ENCODE data around the gene ITGB5.
A peak's percentile ranks its signal among the peaks of the same experiment; 100 is the strongest.

ITGB5 gene

GRCh38 chr3:124747111-124747981 lies 139.8 kb downstream of the ITGB5 start:
- no peak for DNase-seq (ENCODE audit: low read depth)

GRCh38 chr3:124745756-124746155 lies 141.4 kb downstream of the ITGB5 start:
- no peak for DNase-seq (ENCODE audit: low read depth)

- no peak for DNase-seq (ENCODE audit: low read depth)
Observed at GRCh38 chr3:124741027-124741426, 146.1 kb downstream of the ITGB5 start.

- no peak for DNase-seq (ENCODE audit: low read depth)
Observed at GRCh38 chr3:124731760-124732159, 155.4 kb downstream of the ITGB5 start.

GRCh38 chr3:124730941-124731297 lies 156.2 kb downstream of the ITGB5 start:
- DNase-seq (ENCODE audit: low read depth), result no peak

- DNase-seq (ENCODE audit: low read depth), result peak; percentile 44
Observed at GRCh38 chr3:124730129-124730940, 156.8 kb downstream of the ITGB5 start, which contains the start of gene UMPS. Gene UMPS (plus strand): TSS chr3:124730452. CDS start chr3:124730472, 20 bp downstream.

- DNase-seq (ENCODE audit: low read depth), result no peak
Observed at GRCh38 chr3:124722589-124722988, 164.6 kb downstream of the ITGB5 start.

GRCh38 chr3:124714223-124714853 lies 172.8 kb downstream of the ITGB5 start:
- no peak for DNase-seq (ENCODE audit: low read depth)

Data from GM04504 (cell line).